Calu3 (cell line): ENCODE measurements around the gene CYCS. TPM values are rescaled to one million over a fixed set of nuclear protein-coding genes. Genes with fewer than 3 reads are reported as not detected.

Source experiments
- BruUV-seq: library from RNA; stranded (reverse); fragments of 400-500 nt; replicated peaks from 2 replicates; lab custom pipeline; 2021; lab: Mats Ljungman, UMichigan
- CTCF ChIA-PET: fragments of 300-600 bp; sonication (Branson Sonifier 250); formaldehyde crosslinking; loops from one replicate; lab custom pipeline; 2022; ENCODE audit warnings: antibody characterized with exemption; lab: Charles Lee
- DNase-seq: peaks from one replicate; pipeline ENCODE4 v3.0.0; 2022
- H3K27ac Mint-ChIP-seq: one replicate; pipeline ENCODE4 v1.8.0; 2022; ENCODE audit warnings: mixed read lengths; ENCODE audit not compliant: unreplicated experiment
- H3K27me3 Mint-ChIP-seq: one replicate; pipeline ENCODE4 v1.8.0; 2022; ENCODE audit warnings: mixed read lengths; ENCODE audit not compliant: unreplicated experiment
- H3K36me3 Mint-ChIP-seq: one replicate; pipeline ENCODE4 v1.8.0; 2022; ENCODE audit warnings: mild to moderate bottlenecking, moderate library complexity, mixed read lengths; ENCODE audit not compliant: insufficient read depth, unreplicated experiment
- H3K4me1 Mint-ChIP-seq: one replicate; pipeline ENCODE4 v1.8.0; 2022; ENCODE audit warnings: mild to moderate bottlenecking, low read depth, mixed read lengths; ENCODE audit not compliant: unreplicated experiment
- H3K4me3 Mint-ChIP-seq: one replicate; pipeline ENCODE4 v1.8.0; 2022; ENCODE audit warnings: mild to moderate bottlenecking, low read depth, moderate library complexity, mixed read lengths; ENCODE audit not compliant: unreplicated experiment
- H3K9me3 Mint-ChIP-seq: one replicate; pipeline ENCODE4 v1.8.0; 2022; ENCODE audit warnings: low read depth, mixed read lengths; ENCODE audit not compliant: unreplicated experiment
- CTCF ChIP-seq: fragments of 200-600 bp; IDR thresholded peaks from one replicate; pipeline ENCODE4 v1.8.0; 2022; ENCODE audit warnings: antibody characterized with exemption; ENCODE audit not compliant: unreplicated experiment
- intact Hi-C: fragments of 100-400 bp; cut with micrococcal nuclease; formaldehyde crosslinking; loops from one replicate; pipeline ENCODE4 v1.10.0; 2022; ENCODE audit not compliant: unreplicated experiment
- total RNA-seq: library from RNA; stranded (reverse); gene quantifications from 2 replicates; pipeline ENCODE4 v1.2.3, GENCODE V29; 2022

CYCS gene
- total RNA-seq, 1 experiment from 2014 or later = 276 TPM

GRCh38 chr7:25075459-25075858 is 49.6 kb downstream of the CYCS start:
- DNase-seq = no peak
- CTCF ChIA-PET = interaction anchor here (0.9 to 1.3 kb wide), 2 partner anchors 249 to 316 kb away, joined by 3 read pairs; no protein-coding TSS in a partner anchor
- intact Hi-C loops = no loop called here
- Mint-ChIP-seq H3K4me3 (no peak overlapping the region), H3K4me1 (peaks cover 8% of the 10 kb centered on the region), H3K9me3 (no peaks in the 10 kb centered on the region), H3K36me3 (no peaks in the 10 kb centered on the region), H3K27ac (no peak overlapping the region), H3K27me3 (no peaks in the 10 kb centered on the region)
- BruUV-seq = no TSS peak
- TF ChIP-seq CTCF = no peak

DNA sequence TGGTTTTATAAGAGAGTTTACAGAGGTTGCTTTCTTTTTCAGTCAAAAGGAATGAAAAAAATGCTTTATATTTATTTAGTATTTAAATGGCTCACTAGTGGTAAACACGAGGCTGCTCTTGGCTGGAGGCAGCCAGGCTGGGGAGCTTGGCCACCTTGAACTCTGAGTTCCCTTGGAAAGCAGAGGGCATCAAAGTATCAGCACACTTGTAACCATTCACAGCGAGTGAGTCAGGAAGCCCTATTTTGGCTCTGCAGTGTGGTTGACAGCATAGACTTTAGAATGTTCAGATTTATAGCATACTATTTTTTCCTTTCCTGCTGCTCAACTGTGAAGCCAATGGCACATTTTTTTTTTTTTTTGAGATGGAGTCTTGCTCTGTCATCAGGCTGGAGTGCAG is 51.6 kb downstream of the CYCS start:
- Mint-ChIP-seq H3K4me1 (peaks cover 27% of the 10 kb centered on the region), H3K36me3 (no peaks in the 10 kb centered on the region), H3K27ac (peak overlapping the region; percentile 23), H3K4me3 (no peak overlapping the region), H3K9me3 (no peaks in the 10 kb centered on the region), H3K27me3 (no peaks in the 10 kb centered on the region)
- CTCF ChIA-PET = interaction anchor here (0.7 to 1.6 kb wide), 2 partner anchors 261 to 729 kb away, joined by 3 read pairs; no protein-coding TSS in a partner anchor
- no peak for TF ChIP-seq CTCF
- intact Hi-C loops = no loop called here
- no TSS peak for BruUV-seq
- DNase-seq = no peak

Other genes starting within 250 kb of the CYCS start
- gene OSBPL3, start 145.1 kb downstream of the CYCS start, total RNA-seq = 124 and 136 TPM in 2 replicates
- not detected in 2 replicates for gene NPVF, start 103.2 kb upstream of the CYCS start, total RNA-seq